ENCODE data around the gene SPR.
A peak's percentile ranks its signal among the peaks of the same experiment; 100 is the strongest.

SPR gene

GRCh38 chr2:72847534-72848315 lies 39.5 kb upstream of the SPR start:
- no peaks in the 10 kb centered on the region for H3K36me3 ChIP-seq (ENCODE audit: control insufficient read depth, insufficient read depth, low read length)
- no peak for DNase-seq (ENCODE audit: extremely low read depth, insufficient read length)
- no peak overlapping the region for H3K4me3 ChIP-seq (replicated peaks; ENCODE audit: low read depth, low read length)
- H3K27me3 ChIP-seq (replicated peaks; ENCODE audit: control insufficient read depth, insufficient read depth, low read length), result no peaks in the 10 kb centered on the region
- no peak for TF ChIP-seq CTCF (IDR thresholded peaks at IDR 0.05; ENCODE audit: insufficient read depth, low read length, poor library complexity, severe bottlenecking)

GRCh38 chr2:72848436-72849137 lies 38.6 kb upstream of the SPR start:
- no peak for DNase-seq (ENCODE audit: extremely low read depth, insufficient read length)
- no peak overlapping the region for H3K4me3 ChIP-seq (replicated peaks; ENCODE audit: low read depth, low read length)
- no peak for TF ChIP-seq CTCF (IDR thresholded peaks at IDR 0.05; ENCODE audit: insufficient read depth, low read length, poor library complexity, severe bottlenecking)
- H3K36me3 ChIP-seq (ENCODE audit: control insufficient read depth, insufficient read depth, low read length), result no peaks in the 10 kb centered on the region
- no peaks in the 10 kb centered on the region for H3K27me3 ChIP-seq (replicated peaks; ENCODE audit: control insufficient read depth, insufficient read depth, low read length)

- TF ChIP-seq CTCF (IDR thresholded peaks at IDR 0.05; ENCODE audit: insufficient read depth, low read length, poor library complexity, severe bottlenecking), result no peak
- Histone ChIP-seq H3K27me3 (replicated peaks; ENCODE audit: control insufficient read depth, insufficient read depth, low read length) (no peaks in the 10 kb centered on the region), H3K36me3 (ENCODE audit: control insufficient read depth, insufficient read depth, low read length) (no peaks in the 10 kb centered on the region), H3K4me3 (replicated peaks; ENCODE audit: low read depth, low read length) (no peak overlapping the region)
- no peak for DNase-seq (ENCODE audit: extremely low read depth, insufficient read length)
Observed at GRCh38 chr2:72849138-72849462, 38.1 kb upstream of the SPR start.

GRCh38 chr2:72851333-72851732 lies 35.9 kb upstream of the SPR start:
- DNase-seq (ENCODE audit: extremely low read depth, insufficient read length), result no peak
- H3K4me3 ChIP-seq (replicated peaks; ENCODE audit: low read depth, low read length), result no peak overlapping the region
- H3K36me3 ChIP-seq (ENCODE audit: control insufficient read depth, insufficient read depth, low read length), result no peaks in the 10 kb centered on the region
- no peaks in the 10 kb centered on the region for H3K27me3 ChIP-seq (replicated peaks; ENCODE audit: control insufficient read depth, insufficient read depth, low read length)
- TF ChIP-seq CTCF (IDR thresholded peaks at IDR 0.05; ENCODE audit: insufficient read depth, low read length, poor library complexity, severe bottlenecking), result no peak

- peak; percentile 10 for DNase-seq (ENCODE audit: extremely low read depth, insufficient read length)
- peak; percentile 72 for TF ChIP-seq CTCF (IDR thresholded peaks at IDR 0.05; ENCODE audit: insufficient read depth, low read length, poor library complexity, severe bottlenecking)
- Histone ChIP-seq H3K36me3 (ENCODE audit: control insufficient read depth, insufficient read depth, low read length) (no peaks in the 10 kb centered on the region), H3K4me3 (replicated peaks; ENCODE audit: low read depth, low read length) (no peak overlapping the region), H3K27me3 (replicated peaks; ENCODE audit: control insufficient read depth, insufficient read depth, low read length) (no peaks in the 10 kb centered on the region; the same call in 1 of the 2 replicates)
Observed at GRCh38 chr2:72859831-72860262, 27.4 kb upstream of the SPR start.

All from GM06990 (cell line).